H9 (cell line): ENCODE measurements around the gene PLCB1. TPM values are rescaled to one million over a fixed set of nuclear protein-coding genes. Genes with fewer than 3 reads are reported as not detected.

Source experiments
- DNase-seq: peaks from one replicate; pipeline ENCODE4 v3.0.0-alpha.2; 2017
- H2AFZ ChIP-seq: one replicate; pipeline ENCODE4 v1.6.1; 2013; ENCODE audit warnings: mild to moderate bottlenecking, low read length, control low read depth, moderate library complexity
- H2AK5ac ChIP-seq: 2 replicates; pipeline ENCODE4 v1.6.1; 2013; ENCODE audit warnings: low read length, control low read depth, mixed read lengths; ENCODE audit not compliant: insufficient read length
- H2BK120ac ChIP-seq: one replicate; pipeline ENCODE4 v1.6.1; 2013; ENCODE audit warnings: low read depth, mild to moderate bottlenecking, low read length, control low read depth, inconsistent platforms; ENCODE audit not compliant: poor library complexity, severe bottlenecking
- H2BK12ac ChIP-seq: 2 replicates; pipeline ENCODE4 v1.6.1; 2013; ENCODE audit warnings: low read length, control low read depth, mixed read lengths, low read depth; ENCODE audit not compliant: insufficient read length
- H2BK15ac ChIP-seq: 2 replicates; pipeline ENCODE4 v1.6.1; 2013; ENCODE audit warnings: low read depth, low read length, control low read depth
- H2BK20ac ChIP-seq: one replicate; pipeline ENCODE4 v1.6.1; 2013; ENCODE audit warnings: low read depth, mild to moderate bottlenecking, low read length, control low read depth, inconsistent platforms; ENCODE audit not compliant: poor library complexity, severe bottlenecking
- H2BK5ac ChIP-seq: 2 replicates; pipeline ENCODE4 v1.6.1; 2013; ENCODE audit warnings: low read length, control low read depth, mixed read lengths; ENCODE audit not compliant: insufficient read length
- H3K14ac ChIP-seq: 2 replicates; pipeline ENCODE4 v1.6.1; 2013; ENCODE audit warnings: low read length, control low read depth; ENCODE audit not compliant: insufficient read depth
- H3K18ac ChIP-seq: 2 replicates; pipeline ENCODE4 v1.6.1; 2013; ENCODE audit warnings: low read depth, mild to moderate bottlenecking, mixed read lengths, low read length, control low read depth; ENCODE audit not compliant: insufficient read length
- H3K23ac ChIP-seq: 2 replicates; pipeline ENCODE4 v1.6.1; 2013; ENCODE audit warnings: low read length, control low read depth, mixed read lengths, low read depth; ENCODE audit not compliant: insufficient read length
- H3K23me2 ChIP-seq: 2 replicates; pipeline ENCODE4 v1.6.1; 2013; ENCODE audit warnings: low read depth, mild to moderate bottlenecking, mixed read lengths, low read length, control low read depth; ENCODE audit not compliant: insufficient read length, poor library complexity, severe bottlenecking
- H3K27ac ChIP-seq: 2 replicates; pipeline ENCODE4 v1.5.1; 2013; ENCODE audit warnings: low read length, control low read depth, mixed read lengths, low read depth; ENCODE audit not compliant: insufficient read length
- H3K27me3 ChIP-seq: 2 replicates; pipeline ENCODE4 v1.6.1; 2013; ENCODE audit warnings: low read length, control low read depth, inconsistent platforms; ENCODE audit not compliant: insufficient read depth
- H3K4ac ChIP-seq: 2 replicates; pipeline ENCODE4 v1.6.1; 2013; ENCODE audit warnings: low read depth, mild to moderate bottlenecking, control low read depth, inconsistent platforms, low read length, moderate library complexity
- H3K4me1 ChIP-seq: 2 replicates; pipeline ENCODE4 v1.6.1; 2013; ENCODE audit warnings: low read length, control low read depth, inconsistent platforms; ENCODE audit not compliant: insufficient read depth
- H3K4me2 ChIP-seq: 2 replicates; pipeline ENCODE4 v1.6.1; 2013; ENCODE audit warnings: low read length, control low read depth, mixed read lengths; ENCODE audit not compliant: insufficient read length, insufficient read depth
- H3K56ac ChIP-seq: 2 replicates; pipeline ENCODE4 v1.6.1; 2013; ENCODE audit warnings: low read depth, mild to moderate bottlenecking, mixed read lengths, low read length, control low read depth; ENCODE audit not compliant: insufficient read length
- H3K79me1 ChIP-seq: 2 replicates; pipeline ENCODE4 v1.6.1; 2013; ENCODE audit warnings: low read depth, mild to moderate bottlenecking, moderate library complexity, low read length, control low read depth, inconsistent platforms; ENCODE audit not compliant: insufficient read depth, poor library complexity, severe bottlenecking
- H3K79me2 ChIP-seq: 2 replicates; pipeline ENCODE4 v1.6.1; 2013; ENCODE audit warnings: low read length, control low read depth, inconsistent platforms; ENCODE audit not compliant: insufficient read depth
- H3K9ac ChIP-seq: 2 replicates; pipeline ENCODE4 v1.6.1; 2013; ENCODE audit warnings: low read length, control low read depth, mixed read lengths; ENCODE audit not compliant: insufficient read length; ENCODE audit errors: extremely low read depth
- H3K9me3 ChIP-seq: one replicate; pipeline ENCODE4 v1.6.1; 2013; ENCODE audit warnings: low read depth, low read length, inconsistent platforms; ENCODE audit not compliant: control insufficient read depth
- H3T11ph ChIP-seq: one replicate; pipeline ENCODE4 v1.6.1; 2013; ENCODE audit warnings: mild to moderate bottlenecking, low read length, control low read depth, inconsistent platforms
- H4K20me1 ChIP-seq: one replicate; pipeline ENCODE4 v1.6.1; 2013; ENCODE audit not compliant: control insufficient read depth, insufficient read length, insufficient read depth
- H4K5ac ChIP-seq: 2 replicates; pipeline ENCODE4 v1.6.1; 2013; ENCODE audit warnings: low read depth, mild to moderate bottlenecking, mixed read lengths, low read length, control low read depth; ENCODE audit not compliant: insufficient read length
- H4K8ac ChIP-seq: replicated peaks from 2 replicates; pipeline ENCODE4 v1.6.1; 2013; ENCODE audit warnings: low read length, control low read depth, mixed read lengths, low read depth; ENCODE audit not compliant: insufficient read length
- H4K91ac ChIP-seq: 2 replicates; pipeline ENCODE4 v1.6.1; 2013; ENCODE audit warnings: low read depth, mild to moderate bottlenecking, moderate library complexity, mixed read lengths, low read length, control low read depth; ENCODE audit not compliant: insufficient read length
- H3K27ac Mint-ChIP-seq, 3 experiments: 2 replicates in 2 of 3; 3 replicates in 1 of 3; pipeline ENCODE4 v1.8.0; 2020 to 2021; ENCODE audit warnings: mixed read lengths in 3 of 3, mild to moderate bottlenecking in 1 of 3, moderate library complexity in 1 of 3
- H3K27me3 Mint-ChIP-seq: 2 replicates; pipeline ENCODE4 v1.8.0; 2021; ENCODE audit warnings: low read depth, mild to moderate bottlenecking, moderate library complexity, mixed read lengths
- H3K36me3 Mint-ChIP-seq, 3 experiments: 2 replicates in 2 of 3; 3 replicates in 1 of 3; pipeline ENCODE4 v1.8.0; 2020 to 2021; ENCODE audit warnings: low read depth in 3 of 3, mixed read lengths in 3 of 3; ENCODE audit not compliant: insufficient read depth in 1 of 3
- H3K4me1 Mint-ChIP-seq, 2 experiments: 2 replicates each; pipeline ENCODE4 v1.8.0; 2020; ENCODE audit warnings: mixed read lengths in 2 of 2
- H3K4me3 Mint-ChIP-seq, 2 experiments: 2 replicates in 1 of 2; 3 replicates in 1 of 2; pipeline ENCODE4 v1.8.0; 2020 to 2021; ENCODE audit warnings: mild to moderate bottlenecking in 2 of 2, mixed read lengths in 2 of 2, moderate library complexity in 1 of 2
- H3K9me3 Mint-ChIP-seq, 2 experiments: 2 replicates in 1 of 2; 3 replicates in 1 of 2; pipeline ENCODE4 v1.8.0; 2020; ENCODE audit warnings: mild to moderate bottlenecking in 2 of 2, mixed read lengths in 2 of 2, moderate library complexity in 1 of 2
- whole genome bisulfite sequencing: extraction: QIAGEN DNeasy Blood & Tissue Kit; methylation state at CpG from one replicate; pipeline ENCODE4 v1.1.7; 2013; ENCODE audit warnings: missing lambda C conversion rate, low lambda C conversion rate, mixed read lengths; ENCODE audit not compliant: insufficient read length; ENCODE audit errors: extremely low coverage; 5-methylcytosine and 5-hydroxymethylcytosine counted together
- total RNA-seq: library from RNA; stranded (reverse); gene quantifications from 2 replicates; pipeline ENCODE4 v1.2.1, GENCODE V29; 2021
- TF ChIP-seq, protein P1 (sequence below): fragments of 200-600 bp; sonication (generic); conservative IDR thresholded peaks from 3 replicates; pipeline ENCODE4 v1.8.0; 2021; ENCODE audit warnings: antibody characterized with exemption, mild to moderate bottlenecking

Gene PLCB1
- total RNA-seq, 1 experiment from 2014 or later, result 11.5 TPM

DNA sequence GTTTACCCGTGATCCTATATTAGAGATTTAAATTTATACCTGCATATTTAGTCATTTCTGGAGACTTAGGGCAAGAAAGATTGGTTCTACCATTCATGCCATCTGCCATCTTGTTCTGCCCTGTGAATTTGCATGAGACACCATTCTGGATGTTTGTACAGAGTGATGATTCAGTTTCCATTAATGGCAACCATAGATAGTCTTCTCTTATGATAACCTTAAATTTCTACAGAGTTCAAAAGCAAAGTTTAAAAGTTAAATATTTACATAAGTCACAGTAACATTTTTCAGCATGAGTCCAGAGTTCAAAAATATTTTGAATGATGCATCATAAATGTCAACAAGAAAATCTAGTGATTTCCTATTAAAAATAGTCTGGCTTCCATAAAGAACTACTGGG lies 23.2 kb downstream of the PLCB1 start:
- Mint-ChIP-seq H3K4me1 (no peaks in the 10 kb centered on the region), H3K27ac (no peak overlapping the region), H3K36me3 (peaks cover 11 to 17% (median 11%) of the 10 kb centered on the region in 3 experiments), H3K9me3 (peaks cover 22 to 23% of the 10 kb centered on the region in 2 experiments), H3K27me3 (peaks cover 1% of the 10 kb centered on the region; the same call in 1 of the 2 replicates), H3K4me3 (no peak overlapping the region)
- H3K18ac ChIP-seq, result no peak overlapping the region
- no peak for DNase-seq
- no peak overlapping the region for H3K9ac ChIP-seq
- H4K91ac ChIP-seq, result no peak overlapping the region
- H3K23ac ChIP-seq, result no peak overlapping the region
- H3K79me2 ChIP-seq, result no peaks in the 10 kb centered on the region
- no peak overlapping the region for H3K14ac ChIP-seq
- no peak overlapping the region for H3K56ac ChIP-seq
- no CpG with 5 or more reads among the region's 1 CpG for WGBS
- H4K5ac ChIP-seq, result no peak overlapping the region
- H3T11ph ChIP-seq, result no peak overlapping the region
- H3K27me3 ChIP-seq, result no peaks in the 10 kb centered on the region
- no peaks in the 10 kb centered on the region for H3K9me3 ChIP-seq
- TF ChIP-seq, protein P1, sequence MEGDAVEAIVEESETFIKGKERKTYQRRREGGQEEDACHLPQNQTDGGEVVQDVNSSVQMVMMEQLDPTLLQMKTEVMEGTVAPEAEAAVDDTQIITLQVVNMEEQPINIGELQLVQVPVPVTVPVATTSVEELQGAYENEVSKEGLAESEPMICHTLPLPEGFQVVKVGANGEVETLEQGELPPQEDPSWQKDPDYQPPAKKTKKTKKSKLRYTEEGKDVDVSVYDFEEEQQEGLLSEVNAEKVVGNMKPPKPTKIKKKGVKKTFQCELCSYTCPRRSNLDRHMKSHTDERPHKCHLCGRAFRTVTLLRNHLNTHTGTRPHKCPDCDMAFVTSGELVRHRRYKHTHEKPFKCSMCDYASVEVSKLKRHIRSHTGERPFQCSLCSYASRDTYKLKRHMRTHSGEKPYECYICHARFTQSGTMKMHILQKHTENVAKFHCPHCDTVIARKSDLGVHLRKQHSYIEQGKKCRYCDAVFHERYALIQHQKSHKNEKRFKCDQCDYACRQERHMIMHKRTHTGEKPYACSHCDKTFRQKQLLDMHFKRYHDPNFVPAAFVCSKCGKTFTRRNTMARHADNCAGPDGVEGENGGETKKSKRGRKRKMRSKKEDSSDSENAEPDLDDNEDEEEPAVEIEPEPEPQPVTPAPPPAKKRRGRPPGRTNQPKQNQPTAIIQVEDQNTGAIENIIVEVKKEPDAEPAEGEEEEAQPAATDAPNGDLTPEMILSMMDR, result no peak
- H3K27ac ChIP-seq, result no peak overlapping the region
- no peak overlapping the region for H4K8ac ChIP-seq
- no peak overlapping the region for H2BK15ac ChIP-seq
- H2BK20ac ChIP-seq, result no peak overlapping the region
- no peak overlapping the region for H3K4ac ChIP-seq
- no peak overlapping the region for H2BK12ac ChIP-seq
- H2AFZ ChIP-seq, result no peak overlapping the region
- no peak overlapping the region for H2BK5ac ChIP-seq
- H4K20me1 ChIP-seq, result no peaks in the 10 kb centered on the region
- H3K4me2 ChIP-seq, result no peak overlapping the region
- H3K4me1 ChIP-seq, result no peaks in the 10 kb centered on the region
- H3K79me1 ChIP-seq, result no peaks in the 10 kb centered on the region
- no peak overlapping the region for H2BK120ac ChIP-seq
- H3K23me2 ChIP-seq, result no peaks in the 10 kb centered on the region
- H2AK5ac ChIP-seq, result no peak overlapping the region
